HG03469 (cell line): ENCODE measurements around the gene TUBGCP4.

Source experiments
- ATAC-seq: cut with Tn5 transposase; IDR thresholded peaks from one replicate; pipeline ENCODE4 v1.9.1; 2021; ENCODE audit warnings: mild to moderate bottlenecking, moderate library complexity, moderate number of reproducible peaks; ENCODE audit not compliant: unreplicated experiment

TUBGCP4 gene

GRCh38 chr15:43403616-43404015, 32.7 kb downstream of the TUBGCP4 start:
- no peak for ATAC-seq

DNA sequence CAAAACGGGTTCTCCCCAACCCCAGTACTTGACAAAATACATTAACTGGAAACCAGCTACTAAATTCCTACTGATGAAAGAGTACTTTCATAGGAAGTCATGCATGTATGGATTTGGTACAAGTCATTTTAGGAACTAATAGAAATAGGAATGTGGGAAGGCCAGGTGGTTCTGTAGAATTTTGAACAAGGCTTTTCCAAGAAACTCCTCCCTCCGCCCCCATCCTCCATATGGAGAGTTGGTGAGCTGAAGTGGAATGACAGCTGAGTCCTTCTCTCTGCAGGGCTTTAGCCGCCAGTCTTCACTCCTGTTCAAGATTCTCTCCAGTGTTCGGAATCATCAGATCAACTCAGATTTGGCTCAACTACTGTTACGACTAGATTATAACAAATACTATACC, 33.2 kb downstream of the TUBGCP4 start:
- ATAC-seq, result no peak

DNA sequence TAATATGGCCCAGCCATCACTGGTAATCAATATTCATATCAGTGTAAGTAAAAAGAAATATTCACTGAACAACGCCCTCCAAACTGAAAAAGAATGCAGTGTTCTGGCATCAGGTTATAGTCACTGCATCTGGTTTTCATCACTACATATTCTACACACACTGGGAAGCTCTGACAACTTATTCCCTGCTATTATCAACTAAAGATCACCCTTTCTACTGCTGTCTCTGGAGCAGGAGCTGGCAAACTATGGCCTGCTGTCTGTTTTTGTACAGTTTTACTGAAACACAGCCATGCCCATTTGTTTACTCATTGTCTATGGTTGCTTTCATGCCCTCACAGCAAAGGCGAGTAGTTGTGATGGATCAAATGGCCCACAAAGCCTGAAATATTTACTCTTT, 35.3 kb downstream of the TUBGCP4 start:
- no peak for ATAC-seq

DNA sequence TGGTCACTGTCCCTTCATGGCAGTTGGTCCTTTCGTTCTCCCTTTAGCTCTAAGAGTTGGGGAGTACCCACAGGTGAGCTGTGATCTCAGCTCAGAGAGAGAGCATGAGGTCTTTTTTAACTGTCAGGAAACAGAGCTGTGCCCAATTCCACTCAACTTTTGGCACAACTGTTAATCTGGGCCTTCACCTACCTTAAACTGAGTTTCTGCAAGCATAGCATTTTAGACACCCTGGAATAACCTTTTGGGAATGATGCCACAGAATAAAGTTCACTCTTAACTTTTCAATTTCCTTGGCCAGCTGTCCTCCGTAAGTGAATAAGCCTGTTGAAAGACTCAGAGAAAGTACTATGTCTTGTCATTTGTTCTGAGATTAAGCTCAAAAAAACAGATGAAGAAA, 35.9 kb downstream of the TUBGCP4 start:
- ATAC-seq, result no peak

DNA sequence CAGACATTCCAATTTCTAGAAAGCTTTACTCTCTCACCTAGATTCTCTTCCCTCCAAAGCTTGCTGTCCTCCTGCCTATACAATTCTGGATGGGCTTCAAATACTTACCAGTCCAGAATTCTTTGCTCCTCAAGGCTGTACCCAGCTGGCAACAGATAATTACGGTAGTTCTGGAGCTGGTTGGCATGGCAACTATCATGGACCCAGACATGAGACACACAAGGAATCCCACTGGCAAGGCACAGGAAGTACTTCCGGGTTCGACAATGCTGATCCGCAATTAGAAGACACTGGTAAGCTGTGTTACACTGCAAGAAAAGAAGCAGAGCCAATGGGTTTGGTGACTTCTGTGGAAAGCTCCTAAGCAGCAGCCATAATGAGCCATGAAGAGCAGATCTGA, 37.9 kb downstream of the TUBGCP4 start:
- no peak for ATAC-seq

DNA sequence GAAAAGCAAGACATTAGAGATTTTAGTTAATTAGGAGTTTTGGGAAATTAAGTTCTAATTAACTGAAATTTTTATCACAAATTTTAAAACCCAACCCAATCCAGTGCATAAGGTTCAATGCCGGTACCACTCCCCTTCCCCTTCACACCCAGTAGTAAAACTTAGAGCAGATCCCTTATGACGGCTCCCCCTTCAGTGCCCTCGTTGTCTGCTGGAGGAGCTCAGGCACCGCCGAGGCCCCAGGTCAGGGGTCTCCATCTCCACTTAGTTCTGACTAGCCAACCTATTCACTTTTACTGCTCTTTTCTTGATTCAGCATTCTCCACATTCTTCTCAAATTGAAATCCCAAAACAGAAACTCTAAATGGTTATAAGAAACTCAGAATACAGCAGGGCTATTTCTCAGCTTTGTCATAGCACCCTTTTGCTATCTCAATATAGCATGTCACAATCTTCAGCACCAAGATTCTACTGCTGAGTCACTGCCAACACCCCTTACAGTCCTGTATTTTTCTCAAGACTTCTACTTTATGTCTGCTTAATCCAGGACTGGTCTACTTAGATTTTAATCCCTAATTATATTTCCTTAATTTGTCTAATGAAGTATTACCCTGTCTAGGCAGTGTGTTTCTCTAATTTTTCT, 39.8 kb downstream of the TUBGCP4 start:
- no peak for ATAC-seq

DNA sequence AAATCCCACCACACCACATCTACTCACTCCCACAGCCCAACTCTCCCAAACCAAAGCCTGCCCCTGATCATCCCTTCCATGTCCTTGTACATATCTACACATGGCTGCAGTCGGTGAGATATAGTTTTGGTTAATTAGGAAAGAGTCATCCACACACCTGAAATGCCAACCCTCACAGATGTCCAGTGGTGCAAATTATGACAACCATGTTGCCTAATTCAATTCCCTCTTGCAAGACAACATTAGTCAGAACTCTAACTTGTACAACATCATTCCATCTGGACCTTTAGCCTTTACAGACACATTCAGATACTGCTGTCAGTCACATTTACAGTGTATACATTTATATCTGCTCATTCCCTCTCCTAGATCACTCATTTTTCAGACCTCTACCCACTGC, 41.2 kb downstream of the TUBGCP4 start:
- ATAC-seq, result no peak

DNA sequence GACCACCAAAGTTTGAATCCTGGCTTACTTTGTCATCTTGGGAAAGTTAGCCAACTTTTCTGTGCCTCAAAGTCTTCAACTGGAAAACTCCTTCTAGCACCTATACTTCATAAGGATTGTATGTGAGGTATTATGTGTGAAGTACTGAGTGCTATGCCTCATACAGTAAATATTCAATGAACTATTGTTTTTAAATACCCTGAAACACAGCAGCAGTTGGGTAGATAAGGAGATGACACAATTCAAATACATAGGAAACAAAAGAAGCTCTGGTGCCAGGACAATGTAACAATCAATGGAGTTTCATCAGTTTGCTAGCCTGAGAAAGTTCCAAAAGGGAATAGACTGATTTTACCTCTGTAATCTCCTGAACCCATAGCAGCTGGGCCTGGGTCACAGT, 43.3 kb downstream of the TUBGCP4 start:
- no peak for ATAC-seq

DNA sequence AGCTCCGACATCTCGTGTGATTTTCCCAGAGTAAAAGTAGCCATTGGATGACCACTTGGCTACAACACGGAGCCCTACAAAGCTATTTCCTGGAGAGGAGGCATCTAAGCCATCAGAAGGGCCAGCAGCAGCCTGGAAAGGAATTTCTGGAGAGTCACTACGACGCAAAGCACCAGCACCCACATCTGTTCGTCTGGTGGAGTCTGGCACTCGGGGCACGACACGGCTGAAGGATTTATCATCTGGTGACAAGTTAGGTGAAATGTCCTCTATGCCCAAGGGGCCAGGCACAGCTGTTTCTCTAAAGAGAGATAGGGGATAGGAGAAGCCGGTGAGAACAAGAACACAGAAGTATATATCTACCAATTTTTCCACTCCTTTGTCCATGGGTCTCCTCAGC, 49.5 kb downstream of the TUBGCP4 start:
- no peak for ATAC-seq

DNA sequence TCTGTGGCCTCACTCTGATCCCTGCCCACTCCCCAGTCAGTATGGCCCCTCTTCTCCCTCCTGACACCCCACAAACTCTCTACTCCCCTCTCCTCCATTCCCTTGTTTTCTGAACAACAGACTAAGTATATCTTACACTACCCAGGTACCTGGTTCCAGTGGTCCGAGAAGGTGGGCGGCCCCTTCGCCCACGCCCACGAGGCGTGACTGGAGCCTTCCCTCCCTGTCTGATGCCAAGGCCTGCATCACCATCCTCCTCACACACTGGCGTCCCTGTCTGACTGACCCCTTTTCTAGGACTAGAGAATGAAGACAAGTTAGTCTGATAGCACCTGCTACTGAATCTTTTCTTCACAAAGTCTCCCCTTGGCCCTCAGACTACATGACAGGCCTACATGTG, 50.0 kb downstream of the TUBGCP4 start:
- ATAC-seq, result no peak

DNA sequence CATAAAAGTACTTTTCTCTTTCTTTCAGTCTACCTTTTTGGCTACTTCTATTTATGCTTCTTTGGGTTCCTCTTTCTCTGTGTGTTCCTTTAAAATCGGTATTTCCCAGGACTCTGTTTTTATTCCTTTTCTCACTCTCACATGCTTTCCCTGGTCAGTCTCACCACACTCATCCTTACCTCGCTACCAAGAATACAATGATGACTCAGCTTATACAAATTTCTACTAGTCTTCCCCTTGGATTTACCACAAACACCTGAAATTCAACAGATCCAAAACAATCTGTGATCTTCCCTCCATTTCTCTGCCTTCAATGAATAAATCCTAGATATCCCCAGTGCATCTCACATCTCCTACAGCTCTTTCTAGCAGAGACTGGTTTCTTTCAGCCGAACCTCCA, 52.9 kb downstream of the TUBGCP4 start:
- no peak for ATAC-seq

DNA sequence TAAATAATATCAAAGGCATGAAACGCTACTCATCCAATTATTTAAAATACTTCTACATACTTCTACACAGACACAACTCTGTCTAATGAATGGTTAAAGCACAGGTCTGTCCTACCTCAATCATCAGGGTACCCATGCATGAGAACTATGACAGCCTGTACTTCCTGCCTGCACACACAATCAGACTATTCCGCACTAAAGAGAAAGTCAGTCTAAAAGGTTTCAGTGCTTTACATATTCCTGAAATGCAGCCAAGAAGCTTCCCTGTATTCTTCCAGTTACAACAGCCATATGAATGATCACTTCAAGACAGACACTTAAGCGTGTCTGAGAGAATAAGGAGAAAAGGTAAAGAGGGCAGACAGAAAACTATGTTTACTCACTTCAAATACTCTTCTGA, 58.8 kb downstream of the TUBGCP4 start:
- no peak for ATAC-seq

- ATAC-seq, result no peak
These were observed 62.3 kb downstream of the TUBGCP4 start for GRCh38 chr15:43433165-43433564.

DNA sequence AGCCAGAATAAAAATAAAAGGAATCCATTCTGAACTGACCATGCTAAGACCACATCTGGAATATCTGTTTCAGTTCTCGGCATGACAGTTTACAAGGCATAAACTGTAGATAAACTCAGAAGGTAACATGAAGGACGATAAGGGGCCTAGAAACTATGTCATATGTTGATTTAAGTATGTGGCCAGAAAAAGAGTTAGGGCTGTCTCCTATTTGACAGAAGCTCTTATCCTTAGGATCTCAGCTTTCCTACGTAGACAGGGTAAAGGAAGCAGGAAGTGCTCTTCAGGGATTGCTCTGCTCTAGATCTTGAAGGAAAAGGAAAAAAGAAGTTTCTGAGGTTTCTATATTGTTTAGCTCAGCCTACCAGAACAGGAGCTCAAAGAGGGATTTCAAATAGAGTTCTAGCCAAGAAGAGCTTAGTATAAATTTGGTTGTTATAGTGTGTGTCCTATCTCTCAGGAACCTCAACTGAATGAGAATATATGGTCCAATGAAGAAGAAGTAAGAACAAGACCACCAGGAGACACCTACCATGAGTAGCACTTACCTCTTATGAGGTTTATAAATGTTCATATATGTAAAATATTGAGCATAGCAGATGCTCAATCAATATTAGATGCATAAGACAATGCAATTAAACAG, 62.9 kb downstream of the TUBGCP4 start:
- ATAC-seq, result no peak

GRCh38 chr15:43434446-43434845, 63.5 kb downstream of the TUBGCP4 start:
- ATAC-seq, result no peak

DNA sequence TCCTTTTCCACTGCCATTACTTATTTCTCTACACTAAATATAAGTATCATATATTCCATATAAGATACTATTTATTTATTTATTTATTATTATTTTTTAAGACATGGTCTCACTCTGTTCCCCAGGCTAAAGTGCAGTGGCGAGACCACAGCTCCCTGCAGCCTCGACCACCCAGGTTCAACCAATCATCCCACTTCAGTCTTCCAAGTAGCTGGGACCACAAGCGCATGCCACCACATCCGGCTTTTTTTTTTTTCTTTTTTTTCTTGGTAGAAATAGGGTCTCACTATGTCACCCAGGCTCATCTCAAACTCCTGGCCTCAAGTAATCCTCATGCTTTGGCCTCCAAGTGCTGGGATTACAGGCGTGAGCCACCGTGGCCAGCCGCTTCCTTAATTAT, 65.5 kb downstream of the TUBGCP4 start:
- ATAC-seq, result no peak

- no peak for ATAC-seq
These were observed 68.4 kb downstream of the TUBGCP4 start for GRCh38 chr15:43439268-43439667.

DNA sequence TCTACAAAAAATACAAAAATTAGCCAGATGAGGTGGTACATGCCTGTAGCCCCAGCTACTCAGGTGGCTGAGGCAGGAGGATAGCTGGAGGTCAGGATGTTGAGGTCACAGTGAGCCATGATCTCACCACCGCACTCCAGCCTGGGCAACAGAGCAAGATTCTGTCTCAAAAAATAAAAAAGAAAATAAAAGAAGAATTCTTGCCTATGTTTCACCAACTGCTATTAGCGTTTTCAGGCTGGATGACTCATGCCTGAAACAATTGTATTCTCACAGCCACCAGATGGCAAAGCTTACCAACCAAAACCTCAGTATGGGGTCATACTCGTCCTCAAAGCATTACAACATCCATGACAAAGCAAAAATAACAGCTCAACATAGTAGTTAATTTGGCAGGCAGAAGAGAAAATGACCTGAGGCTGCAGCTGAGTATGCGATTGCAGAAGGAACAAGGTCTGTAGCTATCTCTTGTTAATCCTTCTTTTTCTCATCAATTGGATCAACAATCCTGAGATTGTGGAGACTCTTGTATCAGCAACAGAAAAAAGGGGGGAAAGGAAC, 69.9 kb downstream of the TUBGCP4 start:
- ATAC-seq, result no peak

GRCh38 chr15:43441316-43441715, 70.4 kb downstream of the TUBGCP4 start:
- ATAC-seq, result no peak

- ATAC-seq, result no peak
These were observed 75.4 kb downstream of the TUBGCP4 start for GRCh38 chr15:43446344-43446743.

- no peak for ATAC-seq
These were observed 79.1 kb downstream of the TUBGCP4 start for GRCh38 chr15:43449981-43450380.
